SK-N-MC (cell line): Measurements from ENCODE around the gene NUTM1.
"Not testable (repeated sequence)": the region's sequence is repeated elsewhere in the genome, so short reads cannot be mapped to it uniquely, and the experiment has no call there.

Source experiments
- DNase-seq: peaks from one replicate; pipeline ENCODE4 v3.0.0-alpha.2; 2011; ENCODE audit warnings: low read depth, low spot score
- H3K27ac ChIP-seq: fragments of 200-600 bp; sonication (generic); 2 replicates; pipeline ENCODE4 v1.5.1; 2016; ENCODE audit warnings: mixed run types
- H3K36me3 ChIP-seq: fragments of 200-600 bp; sonication (generic); 2 replicates; pipeline ENCODE4 v1.6.1; 2017; ENCODE audit warnings: antibody characterized with exemption, low read length, mixed read lengths; ENCODE audit not compliant: insufficient read depth
- H3K4me3 ChIP-seq: fragments of 200-600 bp; sonication (generic); 2 replicates; pipeline ENCODE4 v1.5.1; 2016
- H3K9ac ChIP-seq: fragments of 200-600 bp; sonication (generic); 2 replicates; pipeline ENCODE4 v1.8.0; 2017; ENCODE audit warnings: mixed run types, mixed read lengths; ENCODE audit not compliant: insufficient read length
- H3K9me3 ChIP-seq: fragments of 200-600 bp; sonication (generic); 2 replicates; pipeline ENCODE4 v1.6.1; 2017; ENCODE audit warnings: low read depth, mild to moderate bottlenecking, antibody characterized with exemption, low read length, moderate library complexity, mixed read lengths

The NUTM1 gene

DNA sequence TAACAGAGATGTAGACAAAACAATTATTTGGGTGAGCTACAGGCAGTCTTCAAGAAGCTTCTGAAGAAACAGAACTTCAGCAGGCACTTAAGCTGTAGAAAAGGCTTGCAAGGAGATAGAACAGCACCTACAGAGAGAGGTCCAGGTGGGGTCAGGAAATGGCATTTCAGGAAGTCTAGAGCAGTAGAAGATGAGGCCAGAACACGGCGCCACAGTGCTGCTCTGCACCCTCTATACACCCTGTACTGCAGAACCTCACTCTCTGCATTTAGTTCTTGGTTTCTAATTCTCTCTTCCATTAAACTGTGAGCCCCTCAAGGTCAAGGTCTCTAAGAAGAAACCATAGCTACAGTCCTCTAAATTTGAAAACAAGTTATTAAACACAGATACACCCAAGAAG is 49.9 kb downstream of the NUTM1 start:
- H3K27ac ChIP-seq, H3K9ac ChIP-seq, H3K4me3 ChIP-seq, H3K36me3 ChIP-seq, H3K9me3 ChIP-seq, DNase-seq: not testable (repeated sequence)

DNA sequence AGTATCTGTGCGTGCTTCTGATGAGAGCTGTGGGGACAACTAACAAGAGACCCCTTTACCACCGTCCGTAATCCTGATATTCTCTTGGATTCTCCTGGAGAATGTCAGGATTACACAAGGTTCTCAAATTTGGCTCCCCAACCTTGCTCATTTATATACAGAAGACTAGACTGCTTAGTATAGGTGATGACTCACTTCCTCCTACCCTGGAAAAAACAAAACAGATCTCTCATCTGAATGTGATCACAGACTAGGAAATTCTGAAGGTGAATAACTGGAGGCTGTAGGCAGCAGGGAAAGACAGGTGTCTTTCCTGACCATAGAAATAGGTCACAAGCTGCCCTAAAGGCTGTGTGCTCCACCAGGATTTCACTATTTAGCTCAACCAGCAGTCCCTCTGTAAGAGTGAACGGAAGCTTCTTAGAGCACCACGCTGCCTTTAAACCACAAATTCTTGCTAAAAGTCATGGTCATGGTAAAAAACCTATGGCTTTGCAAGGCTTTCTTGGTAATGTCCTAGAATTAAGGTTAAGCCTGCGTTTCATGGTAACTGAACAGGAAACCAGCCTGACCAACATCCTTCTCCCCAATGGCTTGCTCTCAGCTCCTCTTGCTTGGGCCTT is 54.6 kb downstream of the NUTM1 start:
- H3K9ac ChIP-seq, H3K4me3 ChIP-seq, DNase-seq, H3K9me3 ChIP-seq, H3K27ac ChIP-seq, H3K36me3 ChIP-seq: not testable (repeated sequence)

GRCh38 chr15:34403160-34403598 is 60.1 kb downstream of the NUTM1 start:
- H3K4me3 ChIP-seq, H3K9me3 ChIP-seq, H3K36me3 ChIP-seq, H3K9ac ChIP-seq, H3K27ac ChIP-seq, DNase-seq: not testable (repeated sequence)

DNA sequence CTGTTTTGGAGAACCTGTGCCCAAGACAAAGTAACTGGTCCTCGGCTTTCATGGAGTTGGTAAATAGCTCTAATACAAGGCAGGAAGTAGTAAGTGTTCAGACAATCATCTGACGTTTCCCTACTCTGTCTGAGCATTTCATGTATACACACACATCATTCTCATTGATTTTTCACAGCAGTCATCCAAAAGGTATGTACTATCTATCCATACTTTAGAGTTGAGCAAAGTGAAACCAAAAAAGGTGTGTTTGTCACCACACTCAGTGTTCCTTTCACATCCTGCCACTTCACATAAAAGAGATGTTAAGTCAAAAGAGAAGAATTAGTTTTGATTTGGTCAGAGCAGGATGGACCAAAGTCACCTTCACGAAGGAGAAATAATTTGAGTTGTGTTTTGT is 60.8 kb downstream of the NUTM1 start:
- H3K36me3 ChIP-seq, H3K27ac ChIP-seq, H3K4me3 ChIP-seq, H3K9ac ChIP-seq, H3K9me3 ChIP-seq, DNase-seq: not testable (repeated sequence)
